CD4-positive, alpha-beta T cell treated with Interleukin-10 for 1 hour (primary cell): ENCODE measurements around the gene HIPK2.

Experiments
- DNase-seq: peaks from one replicate; pipeline ENCODE4 v3.0.0-alpha.2; 2020

HIPK2 gene

GRCh38 chr7:139580435-139580834 is 197.4 kb downstream of the HIPK2 start:
- DNase-seq: no peak

GRCh38 chr7:139576179-139576973 is 201.4 kb downstream of the HIPK2 start:
- DNase-seq: no peak

- DNase-seq: no peak
Measured at GRCh38 chr7:139575338-139575680, 202.5 kb downstream of the HIPK2 start.

- no peak for DNase-seq
Measured at GRCh38 chr7:139574618-139575337, 203.0 kb downstream of the HIPK2 start.

GRCh38 chr7:139573871-139574270 is 203.9 kb downstream of the HIPK2 start:
- no peak for DNase-seq

GRCh38 chr7:139572704-139573385 is 205.0 kb downstream of the HIPK2 start:
- no peak for DNase-seq

- DNase-seq: no peak
Measured at GRCh38 chr7:139572071-139572470, 205.7 kb downstream of the HIPK2 start.

- DNase-seq: no peak
Measured at GRCh38 chr7:139571651-139572050, 206.1 kb downstream of the HIPK2 start.

- DNase-seq: no peak
Measured at GRCh38 chr7:139571190-139571589, 206.6 kb downstream of the HIPK2 start.

GRCh38 chr7:139570626-139571025 is 207.2 kb downstream of the HIPK2 start:
- DNase-seq: no peak

- no peak for DNase-seq
Measured at GRCh38 chr7:139570119-139570518, 207.7 kb downstream of the HIPK2 start.

- DNase-seq: no peak
Measured at GRCh38 chr7:139568813-139569490, 208.8 kb downstream of the HIPK2 start.

- DNase-seq: no peak
Measured at GRCh38 chr7:139568346-139568675, 209.5 kb downstream of the HIPK2 start.

- DNase-seq: no peak
Measured at GRCh38 chr7:139567647-139568345, 210.0 kb downstream of the HIPK2 start.

- DNase-seq: no peak
Measured at GRCh38 chr7:139566736-139567646, 210.8 kb downstream of the HIPK2 start.

GRCh38 chr7:139566075-139566474 is 211.7 kb downstream of the HIPK2 start:
- no peak for DNase-seq

- no peak for DNase-seq
Measured at GRCh38 chr7:139563856-139564255, 213.9 kb downstream of the HIPK2 start.

GRCh38 chr7:139562961-139563565 is 214.7 kb downstream of the HIPK2 start:
- DNase-seq: no peak

- DNase-seq: no peak
Measured at GRCh38 chr7:139562491-139562890, 215.3 kb downstream of the HIPK2 start.

GRCh38 chr7:139560678-139561077 is 217.1 kb downstream of the HIPK2 start:
- DNase-seq: no peak

GRCh38 chr7:139560199-139560598 is 217.6 kb downstream of the HIPK2 start:
- no peak for DNase-seq
